HCT116 (cell line): ENCODE results near the gene PTCSC3.

Experiments
- CEBPB ChIP-seq: IDR thresholded peaks from 2 replicates; pipeline ENCODE4 v1.6.1; 2012; ENCODE audit warnings: low read depth
- EGR1 ChIP-seq: IDR thresholded peaks from 2 replicates; pipeline ENCODE4 v1.6.1; 2012; ENCODE audit warnings: low read depth
- EZH2 ChIP-seq: fragments of 200-600 bp; sonication (generic); IDR thresholded peaks from 2 replicates; pipeline ENCODE4 v1.6.1; 2017; ENCODE audit warnings: antibody characterized with exemption, mixed run types
- EZH2phosphoT487 ChIP-seq: fragments of 200-600 bp; IDR thresholded peaks from 2 replicates; pipeline ENCODE4 v1.6.1; 2018; ENCODE audit warnings: antibody characterized with exemption, borderline replicate concordance
- JUND ChIP-seq: IDR thresholded peaks from 2 replicates; pipeline ENCODE4 v1.6.1; 2012
- POLR2A ChIP-seq: IDR thresholded peaks from 2 replicates; pipeline ENCODE4 v1.7.0; 2011; ENCODE audit warnings: borderline replicate concordance; ENCODE audit not compliant: insufficient read depth, insufficient read length; ENCODE audit errors: extremely low read depth
- POLR2AphosphoS5 ChIP-seq: IDR thresholded peaks from 2 replicates; pipeline ENCODE4 v1.6.1; 2011; ENCODE audit warnings: mild to moderate bottlenecking, low read depth, low read length, moderate library complexity
- RAD21 ChIP-seq: IDR thresholded peaks from 2 replicates; pipeline ENCODE4 v1.6.1; 2012; ENCODE audit warnings: low read depth, mild to moderate bottlenecking
- SIN3A ChIP-seq: IDR thresholded peaks from 2 replicates; pipeline ENCODE4 v1.6.1; 2012; ENCODE audit warnings: low read depth
- ZFX ChIP-seq: fragments of 450-650 bp; IDR thresholded peaks from 2 replicates; pipeline ENCODE4 v1.6.1; 2017
- TF ChIP-seq, protein P1 (sequence below), 3 experiments: fragments of 200-600 bp in 1 of 3; sonication (generic) in 1 of 3; IDR thresholded peaks in 2 of 3; conservative IDR thresholded peaks in 1 of 3; 2 replicates each; pipeline ENCODE4 v1.5.1; 2012 to 2017; ENCODE audit warnings: low read depth in 2 of 3, low read length in 2 of 3, antibody characterized with exemption in 1 of 3, borderline replicate concordance in 1 of 3, control low read depth in 1 of 3, mild to moderate bottlenecking in 1 of 3, mixed read lengths in 1 of 3, mixed run types in 1 of 3, moderate library complexity in 1 of 3; ENCODE audit not compliant: insufficient read depth in 1 of 3
- TF ChIP-seq, protein P2 (sequence below): IDR thresholded peaks from 2 replicates; pipeline ENCODE4 v1.6.1; 2012
- TF ChIP-seq, protein P3 (sequence below): IDR thresholded peaks from 2 replicates; pipeline ENCODE4 v1.6.1; 2012; ENCODE audit warnings: low read depth

DNA sequence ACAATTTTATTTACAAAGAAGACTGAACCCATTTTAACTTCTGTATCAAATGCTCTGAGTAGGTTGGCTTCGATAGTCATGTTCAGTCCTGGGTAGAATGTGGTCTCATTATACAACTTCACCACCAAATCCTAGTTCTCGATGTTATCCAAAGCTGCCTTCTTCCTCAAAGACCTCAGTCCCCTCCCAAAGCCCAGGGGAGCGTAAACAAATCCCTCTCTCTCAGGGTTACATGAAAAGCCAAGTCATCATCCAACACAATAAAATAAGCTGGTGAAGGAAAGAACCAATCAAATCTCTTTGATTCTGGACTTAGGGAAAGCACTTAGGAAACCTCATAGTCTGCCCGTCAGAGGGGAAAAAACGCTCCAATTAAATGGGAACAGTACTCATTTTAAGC lies 9.1 kb downstream of the PTCSC3 start:
- TF ChIP-seq, protein P1, sequence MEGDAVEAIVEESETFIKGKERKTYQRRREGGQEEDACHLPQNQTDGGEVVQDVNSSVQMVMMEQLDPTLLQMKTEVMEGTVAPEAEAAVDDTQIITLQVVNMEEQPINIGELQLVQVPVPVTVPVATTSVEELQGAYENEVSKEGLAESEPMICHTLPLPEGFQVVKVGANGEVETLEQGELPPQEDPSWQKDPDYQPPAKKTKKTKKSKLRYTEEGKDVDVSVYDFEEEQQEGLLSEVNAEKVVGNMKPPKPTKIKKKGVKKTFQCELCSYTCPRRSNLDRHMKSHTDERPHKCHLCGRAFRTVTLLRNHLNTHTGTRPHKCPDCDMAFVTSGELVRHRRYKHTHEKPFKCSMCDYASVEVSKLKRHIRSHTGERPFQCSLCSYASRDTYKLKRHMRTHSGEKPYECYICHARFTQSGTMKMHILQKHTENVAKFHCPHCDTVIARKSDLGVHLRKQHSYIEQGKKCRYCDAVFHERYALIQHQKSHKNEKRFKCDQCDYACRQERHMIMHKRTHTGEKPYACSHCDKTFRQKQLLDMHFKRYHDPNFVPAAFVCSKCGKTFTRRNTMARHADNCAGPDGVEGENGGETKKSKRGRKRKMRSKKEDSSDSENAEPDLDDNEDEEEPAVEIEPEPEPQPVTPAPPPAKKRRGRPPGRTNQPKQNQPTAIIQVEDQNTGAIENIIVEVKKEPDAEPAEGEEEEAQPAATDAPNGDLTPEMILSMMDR (IDR thresholded peaks at IDR 0.05 in 2 of 3, conservative IDR thresholded peaks at IDR 0.05 in 1 of 3; ENCODE audit: borderline replicate concordance in 1 of 3, insufficient read depth in 1 of 3, low read depth in 2 of 3, low read length in 2 of 3), result no peak
- no peak for TF ChIP-seq CEBPB
- TF ChIP-seq POLR2A, result no peak
- TF ChIP-seq, protein P2, sequence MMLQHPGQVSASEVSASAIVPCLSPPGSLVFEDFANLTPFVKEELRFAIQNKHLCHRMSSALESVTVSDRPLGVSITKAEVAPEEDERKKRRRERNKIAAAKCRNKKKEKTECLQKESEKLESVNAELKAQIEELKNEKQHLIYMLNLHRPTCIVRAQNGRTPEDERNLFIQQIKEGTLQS, result no peak
- no peak for TF ChIP-seq JUND
- no peak for TF ChIP-seq RAD21
- no peak for TF ChIP-seq EZH2phosphoT487
- TF ChIP-seq SIN3A, result no peak
- TF ChIP-seq, protein P3, sequence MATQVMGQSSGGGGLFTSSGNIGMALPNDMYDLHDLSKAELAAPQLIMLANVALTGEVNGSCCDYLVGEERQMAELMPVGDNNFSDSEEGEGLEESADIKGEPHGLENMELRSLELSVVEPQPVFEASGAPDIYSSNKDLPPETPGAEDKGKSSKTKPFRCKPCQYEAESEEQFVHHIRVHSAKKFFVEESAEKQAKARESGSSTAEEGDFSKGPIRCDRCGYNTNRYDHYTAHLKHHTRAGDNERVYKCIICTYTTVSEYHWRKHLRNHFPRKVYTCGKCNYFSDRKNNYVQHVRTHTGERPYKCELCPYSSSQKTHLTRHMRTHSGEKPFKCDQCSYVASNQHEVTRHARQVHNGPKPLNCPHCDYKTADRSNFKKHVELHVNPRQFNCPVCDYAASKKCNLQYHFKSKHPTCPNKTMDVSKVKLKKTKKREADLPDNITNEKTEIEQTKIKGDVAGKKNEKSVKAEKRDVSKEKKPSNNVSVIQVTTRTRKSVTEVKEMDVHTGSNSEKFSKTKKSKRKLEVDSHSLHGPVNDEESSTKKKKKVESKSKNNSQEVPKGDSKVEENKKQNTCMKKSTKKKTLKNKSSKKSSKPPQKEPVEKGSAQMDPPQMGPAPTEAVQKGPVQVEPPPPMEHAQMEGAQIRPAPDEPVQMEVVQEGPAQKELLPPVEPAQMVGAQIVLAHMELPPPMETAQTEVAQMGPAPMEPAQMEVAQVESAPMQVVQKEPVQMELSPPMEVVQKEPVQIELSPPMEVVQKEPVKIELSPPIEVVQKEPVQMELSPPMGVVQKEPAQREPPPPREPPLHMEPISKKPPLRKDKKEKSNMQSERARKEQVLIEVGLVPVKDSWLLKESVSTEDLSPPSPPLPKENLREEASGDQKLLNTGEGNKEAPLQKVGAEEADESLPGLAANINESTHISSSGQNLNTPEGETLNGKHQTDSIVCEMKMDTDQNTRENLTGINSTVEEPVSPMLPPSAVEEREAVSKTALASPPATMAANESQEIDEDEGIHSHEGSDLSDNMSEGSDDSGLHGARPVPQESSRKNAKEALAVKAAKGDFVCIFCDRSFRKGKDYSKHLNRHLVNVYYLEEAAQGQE, result no peak
- no peak for TF ChIP-seq ZFX
- TF ChIP-seq POLR2AphosphoS5, result no peak
- TF ChIP-seq EGR1, result no peak
- TF ChIP-seq EZH2, result no peak
